GM12878 (cell line): ENCODE data around the gene SMIM21. TPM values are rescaled to one million over a fixed set of nuclear protein-coding genes. Genes with fewer than 3 reads are reported as not detected.

ENCODE experiments used
- ATAC-seq: fragments of 200-7000 bp; cut with Tn5 transposase; 3 replicates; pipeline ENCODE4 v1.9.1; 2020; ENCODE audit warnings: mild to moderate bottlenecking, moderate library complexity
- BruUV-seq: library from RNA; stranded (reverse); fragments of 400-500 nt; replicated peaks from 2 replicates; lab custom pipeline; 2021; lab: Mats Ljungman, UMichigan
- CTCF ChIA-PET: fragments of 300-600 bp; sonication (Branson Sonifier 250); formaldehyde crosslinking; extraction: SDS; loops from one replicate; lab custom pipeline; 2021; ENCODE audit warnings: inconsistent platforms; lab: Yijun Ruan, JAX
- POLR2A ChIA-PET: fragments of 350-600 bp; formaldehyde crosslinking; extraction: SDS; loops from one replicate; lab custom pipeline; 2021; ENCODE audit warnings: inconsistent platforms; lab: Charles Lee
- RAD21 ChIA-PET: fragments of 300-600 bp; sonication (Branson Sonifier 250); formaldehyde crosslinking; loops from one replicate; lab custom pipeline; 2023; ENCODE audit warnings: antibody characterized with exemption; ENCODE audit not compliant: unreplicated experiment; lab: Charles Lee
- SMC1A ChIA-PET: fragments of 300-600 bp; sonication (Branson Sonifier 250); formaldehyde crosslinking; loops from one replicate; lab custom pipeline; 2023; ENCODE audit not compliant: unreplicated experiment, uncharacterized antibody; lab: Charles Lee
- DNase-seq: peaks from one replicate; pipeline ENCODE4 v3.0.0-alpha.2; 2011; ENCODE audit warnings: low read depth, low spot score
- FAIRE-seq: peaks from 3 replicates; lab custom pipeline; 2011; peaks lifted over from hg19 to GRCh38; lab: Jason Lieb, UNC
- H2AFZ ChIP-seq: 2 replicates; pipeline ENCODE4 v1.6.0; 2011; ENCODE audit warnings: low read depth, low read length, control low read depth; ENCODE audit not compliant: control insufficient read depth
- H3K27ac ChIP-seq: 2 replicates; pipeline ENCODE4 v1.5.1; 2011; ENCODE audit warnings: control low read depth; ENCODE audit not compliant: control insufficient read depth, insufficient read depth
- H3K27me3 ChIP-seq, 2 experiments: replicated peaks in 1 of 2; 2 replicates each; pipeline versions ENCODE4 v1.6.0 to v1.6.1; 2011; ENCODE audit warnings: low read length in 1 of 2; ENCODE audit not compliant: control insufficient read depth in 2 of 2, insufficient read depth in 2 of 2
- H3K36me3 ChIP-seq, 2 experiments: 2 replicates each; pipeline ENCODE4 v1.5.1; 2011; ENCODE audit warnings: low read length in 1 of 2; ENCODE audit not compliant: control insufficient read depth in 2 of 2, insufficient read depth in 2 of 2
- H3K4me1 ChIP-seq: 2 replicates; pipeline ENCODE4 v1.6.1; 2011; ENCODE audit warnings: mild to moderate bottlenecking, low read length, moderate library complexity, mixed read lengths; ENCODE audit not compliant: control insufficient read depth, insufficient read depth
- H3K4me2 ChIP-seq: 2 replicates; pipeline ENCODE4 v1.6.0; 2011; ENCODE audit warnings: control low read depth; ENCODE audit not compliant: control insufficient read depth, insufficient read depth
- H3K4me3 ChIP-seq: fragments of 200-600 bp; sonication (generic); 2 replicates; pipeline ENCODE4 v1.5.1; 2016
- H3K79me2 ChIP-seq: 2 replicates; pipeline ENCODE4 v1.6.0; 2011; ENCODE audit warnings: low read length; ENCODE audit not compliant: control insufficient read depth, insufficient read depth
- H3K9ac ChIP-seq: 2 replicates; pipeline ENCODE4 v1.8.0; 2011; ENCODE audit warnings: low read length, control low read depth, mixed read lengths; ENCODE audit not compliant: control insufficient read depth, insufficient read depth
- H3K9me3 ChIP-seq: replicated peaks from 3 replicates; pipeline ENCODE4 v1.5.1; 2011; ENCODE audit warnings: mild to moderate bottlenecking, low read length; ENCODE audit not compliant: control insufficient read depth, insufficient read depth
- H4K20me1 ChIP-seq: 2 replicates; pipeline ENCODE4 v1.6.0; 2011; ENCODE audit not compliant: control insufficient read depth, insufficient read depth
- ATF2 ChIP-seq: IDR thresholded peaks from 2 replicates; pipeline ENCODE4 v1.6.1; 2012; ENCODE audit warnings: low read length, inconsistent platforms
- CHD2 ChIP-seq: IDR thresholded peaks from 2 replicates; pipeline ENCODE4 v1.6.1; 2011; ENCODE audit warnings: low read depth, low read length, improper control_type of control experiment, borderline replicate concordance
- DPF2 ChIP-seq: fragments of 450-650 bp; IDR thresholded peaks from 2 replicates; pipeline ENCODE4 v1.6.1; 2017; ENCODE audit warnings: mild to moderate bottlenecking
- IKZF2 ChIP-seq, 2 experiments: fragments of 450-650 bp; IDR thresholded peaks; 2 replicates each; pipeline ENCODE4 v1.6.1; 2017; ENCODE audit warnings: mild to moderate bottlenecking in 2 of 2, moderate library complexity in 2 of 2
- KLF5 ChIP-seq: fragments of 450-650 bp; IDR thresholded peaks from 2 replicates; pipeline ENCODE4 v1.6.1; 2014; ENCODE audit warnings: mild to moderate bottlenecking; ENCODE audit not compliant: partially characterized antibody
- NR2C1 ChIP-seq: fragments of 450-650 bp; IDR thresholded peaks from 2 replicates; pipeline ENCODE4 v1.6.1; 2017; ENCODE audit warnings: antibody characterized with exemption, mild to moderate bottlenecking, moderate library complexity
- PAX5 ChIP-seq: IDR thresholded peaks from 2 replicates; pipeline ENCODE4 v1.6.1; 2011; ENCODE audit warnings: low read depth, low read length, borderline replicate concordance
- RAD21 ChIP-seq: IDR thresholded peaks from 2 replicates; pipeline ENCODE4 v1.6.1; 2011; ENCODE audit warnings: mild to moderate bottlenecking, low read depth, low read length, moderate library complexity; ENCODE audit not compliant: insufficient read depth
- SIX5 ChIP-seq: IDR thresholded peaks from 2 replicates; pipeline ENCODE4 v1.6.1; 2011; ENCODE audit warnings: mild to moderate bottlenecking, low read depth, low read length, moderate library complexity; ENCODE audit not compliant: severe bottlenecking
- SMC3 ChIP-seq: IDR thresholded peaks from 2 replicates; pipeline ENCODE4 v1.6.1; 2011; ENCODE audit warnings: low read length, improper control_type of control experiment, borderline replicate concordance
- SREBF1 ChIP-seq: IDR thresholded peaks from 2 replicates; pipeline ENCODE4 v1.6.1; 2012; ENCODE audit warnings: mild to moderate bottlenecking, low read length
- STAT3 ChIP-seq: IDR thresholded peaks from 2 replicates; pipeline ENCODE4 v1.6.1; 2011; ENCODE audit warnings: low read depth, low read length, improper control_type of control experiment
- TAF1 ChIP-seq: IDR thresholded peaks from 2 replicates; pipeline ENCODE4 v1.6.1; 2011; ENCODE audit warnings: mild to moderate bottlenecking, low read depth, low read length, borderline replicate concordance
- TCF12 ChIP-seq: IDR thresholded peaks from 2 replicates; pipeline ENCODE4 v1.6.1; 2011; ENCODE audit warnings: low read depth, mild to moderate bottlenecking, low read length
- WRNIP1 ChIP-seq: IDR thresholded peaks from 2 replicates; pipeline ENCODE4 v1.6.1; 2011; ENCODE audit warnings: low read depth, low read length, improper control_type of control experiment, borderline replicate concordance
- YBX1 ChIP-seq: fragments of 450-650 bp; IDR thresholded peaks from 2 replicates; pipeline ENCODE4 v1.6.1; 2016; ENCODE audit warnings: antibody characterized with exemption
- ZBED1 ChIP-seq: IDR thresholded peaks from 2 replicates; pipeline ENCODE4 v1.6.1; 2016; ENCODE audit warnings: borderline replicate concordance
- ZBTB4 ChIP-seq: fragments of 450-650 bp; formaldehyde crosslinking; IDR thresholded peaks from 2 replicates; pipeline ENCODE4 v1.4.0; 2022; ENCODE audit warnings: mild to moderate bottlenecking, moderate library complexity
- ZNF24 ChIP-seq: fragments of 450-650 bp; IDR thresholded peaks from 2 replicates; pipeline ENCODE4 v1.6.1; 2017; ENCODE audit warnings: antibody characterized with exemption, mild to moderate bottlenecking
- WGBS: methylation state at CpG from one replicate; pipeline ENCODE4 v1.1.6; 2016; ENCODE audit warnings: low lambda C conversion rate; ENCODE audit not compliant: insufficient replicate concordance, insufficient coverage; ENCODE audit errors: missing lambda C conversion rate; 5-methylcytosine and 5-hydroxymethylcytosine counted together
- in situ Hi-C: fragments of 300-500 bp; cut with MboI; formaldehyde crosslinking; loops from 9 replicates; pipeline ENCODE4 v1.14.3; 2018; ENCODE audit warnings: mixed read lengths
- intact Hi-C: fragments of 100-400 bp; cut with micrococcal nuclease; formaldehyde crosslinking; loops from one replicate; pipeline ENCODE4 v1.14.2; 2022; ENCODE audit not compliant: unreplicated experiment
- polyA plus RNA-seq, 11 experiments: library from polyadenylated mRNA; depleted of rRNA in 4 of 11; unstranded in 6 of 11; stranded (reverse) in 5 of 11; fragments of >200 nt; fragmentation: Nextera tagmentation in 4 of 11; fragmentation: Illumina TruSeq in 1 of 11; extraction: Ambion mirVana in 4 of 11; extraction: Trizol in 1 of 11; gene quantifications; 1 replicate in 1 of 11; 2 replicates in 10 of 11; pipeline versions ENCODE4 v1.2.1 to v1.2.3, GENCODE V29; 2011 to 2016; ENCODE audit warnings: inconsistent platforms in 2 of 11, missing spikeins in 2 of 11, low read depth in 1 of 11
- total RNA-seq, 4 experiments: library from RNA; depleted of rRNA in 3 of 4; stranded (reverse); fragments of >200 nt in 3 of 4; fragmentation: Illumina TruSeq in 1 of 4; extraction: Trizol in 1 of 4; gene quantifications; 2 replicates each; pipeline versions ENCODE4 v1.2.1 to v1.2.3, GENCODE V29; 2013 to 2021

SMIM21 gene
- total and polyA plus RNA-seq, 10 of the 15 experiments (the other 5 are each of a cell fraction or from before 2014, with no cell fraction given), result not detected

DNA sequence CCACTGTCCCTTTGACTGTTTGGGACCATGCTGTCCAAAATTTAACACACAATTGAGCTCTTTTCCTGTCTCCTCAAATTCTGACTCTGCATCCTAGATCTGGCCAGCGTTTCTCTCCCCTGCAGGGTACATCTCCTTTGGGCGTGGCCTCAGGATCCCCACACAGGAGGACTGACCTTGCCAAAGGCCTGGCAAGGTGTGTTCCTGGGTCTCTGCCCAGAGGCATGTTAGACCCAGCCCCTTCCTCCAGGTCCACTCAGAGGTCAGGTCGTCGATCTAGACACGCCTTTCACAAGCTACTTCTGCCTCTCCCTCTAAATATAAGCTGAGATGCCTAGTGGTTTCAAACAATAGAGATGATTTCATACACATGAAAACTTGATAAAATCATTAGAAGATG, 45.4 kb upstream of the SMIM21 start:
- BruUV-seq, result no TSS peak
- no peak for FAIRE-seq
- in situ Hi-C loops, result loop anchor here (10.0 kb wide), 2 partner anchors 298 to 808 kb away; no protein-coding TSS in a partner anchor

GRCh38 chr18:75472396-75472795, 44.9 kb upstream of the SMIM21 start:
- Histone ChIP-seq H3K27ac (no peak overlapping the region), H3K4me1 (no peaks in the 10 kb centered on the region), H2AFZ (no peak overlapping the region), H3K9ac (no peak overlapping the region), H3K4me2 (no peak overlapping the region), H3K27me3 (no peaks in the 10 kb centered on the region; a peak in 1 of 4 replicates), H3K79me2 (no peaks in the 10 kb centered on the region), H3K36me3 (no peaks in the 10 kb centered on the region), H4K20me1 (no peaks in the 10 kb centered on the region), H3K4me3 (no peak overlapping the region), H3K9me3 (no peaks in the 10 kb centered on the region)
- ChIA-PET SMC1A (no interaction called here), POLR2A (no interaction called here), CTCF (no interaction called here), RAD21 (no interaction called here)
- DNase-seq (no peak), ATAC-seq (no peak), FAIRE-seq (no peak)
- no TSS peak for BruUV-seq
- WGBS, result 49% methylated on average over 7 of the region's 7 CpGs
- intact Hi-C loops (loop anchor here (10.0 kb wide), 1 partner anchor 298 kb away; no protein-coding TSS in a partner anchor), in situ Hi-C loops (loop anchor here (10.0 kb wide), 2 partner anchors 298 to 808 kb away; no protein-coding TSS in a partner anchor)
- TF ChIP-seq ATF2, result no peak
- TF ChIP-seq ZBED1, result no peak
- TF ChIP-seq ZBTB4, result no peak
- no peak for TF ChIP-seq WRNIP1
- no peak for TF ChIP-seq STAT3
- TF ChIP-seq RAD21, result no peak
- TF ChIP-seq SREBF1, result no peak

More for the DNA sequence above, 45.4 kb upstream of the SMIM21 start:
- ChIA-PET CTCF (no interaction called here), RAD21 (no interaction called here), SMC1A (no interaction called here), POLR2A (no interaction called here)
- no peaks in the 10 kb centered on the region for H3K36me3 ChIP-seq
- H3K4me3 ChIP-seq, result no peak overlapping the region
- H3K27me3 ChIP-seq, result no peaks in the 10 kb centered on the region
- 30% methylated on average over 5 of the region's 5 CpGs for WGBS
- no peaks in the 10 kb centered on the region for H3K4me1 ChIP-seq
- DNase-seq, result no peak
- no peaks in the 10 kb centered on the region for H3K9me3 ChIP-seq
- H3K79me2 ChIP-seq, result no peaks in the 10 kb centered on the region
- no peak overlapping the region for H3K9ac ChIP-seq
- H3K4me2 ChIP-seq, result no peak overlapping the region
- no peak overlapping the region for H2AFZ ChIP-seq
- H4K20me1 ChIP-seq, result no peaks in the 10 kb centered on the region
- intact Hi-C loops, result loop anchor here (10.0 kb wide), 1 partner anchor 298 kb away; no protein-coding TSS in a partner anchor
- no peak overlapping the region for H3K27ac ChIP-seq
- no peak for ATAC-seq
- TF ChIP-seq ZNF24 (no peak), TCF12 (no peak), DPF2 (no peak), SIX5 (no peak), YBX1 (no peak), KLF5 (no peak), TAF1 (no peak), SMC3 (no peak), PAX5 (no peak), IKZF2 (IDR thresholded peaks at IDR 0.05) (no peak), CHD2 (no peak), STAT3 (no peak), NR2C1 (no peak)
